H9 (cell line): Measurements from ENCODE around the gene NUDT21. TPM values are rescaled to one million over a fixed set of nuclear protein-coding genes. Genes with fewer than 3 reads are reported as not detected.

ENCODE experiments used
- DNase-seq: peaks from one replicate; pipeline ENCODE4 v3.0.0-alpha.2; 2017
- H2AFZ ChIP-seq: one replicate; pipeline ENCODE4 v1.6.1; 2013; ENCODE audit warnings: mild to moderate bottlenecking, low read length, control low read depth, moderate library complexity
- H2AK5ac ChIP-seq: 2 replicates; pipeline ENCODE4 v1.6.1; 2013; ENCODE audit warnings: low read length, control low read depth, mixed read lengths; ENCODE audit not compliant: insufficient read length
- H2BK120ac ChIP-seq: one replicate; pipeline ENCODE4 v1.6.1; 2013; ENCODE audit warnings: low read depth, mild to moderate bottlenecking, low read length, control low read depth, inconsistent platforms; ENCODE audit not compliant: poor library complexity, severe bottlenecking
- H2BK12ac ChIP-seq: 2 replicates; pipeline ENCODE4 v1.6.1; 2013; ENCODE audit warnings: low read length, control low read depth, mixed read lengths, low read depth; ENCODE audit not compliant: insufficient read length
- H2BK15ac ChIP-seq: 2 replicates; pipeline ENCODE4 v1.6.1; 2013; ENCODE audit warnings: low read depth, low read length, control low read depth
- H2BK20ac ChIP-seq: one replicate; pipeline ENCODE4 v1.6.1; 2013; ENCODE audit warnings: low read depth, mild to moderate bottlenecking, low read length, control low read depth, inconsistent platforms; ENCODE audit not compliant: poor library complexity, severe bottlenecking
- H2BK5ac ChIP-seq: 2 replicates; pipeline ENCODE4 v1.6.1; 2013; ENCODE audit warnings: low read length, control low read depth, mixed read lengths; ENCODE audit not compliant: insufficient read length
- H3K14ac ChIP-seq: 2 replicates; pipeline ENCODE4 v1.6.1; 2013; ENCODE audit warnings: low read length, control low read depth; ENCODE audit not compliant: insufficient read depth
- H3K18ac ChIP-seq: 2 replicates; pipeline ENCODE4 v1.6.1; 2013; ENCODE audit warnings: low read depth, mild to moderate bottlenecking, mixed read lengths, low read length, control low read depth; ENCODE audit not compliant: insufficient read length
- H3K23ac ChIP-seq: 2 replicates; pipeline ENCODE4 v1.6.1; 2013; ENCODE audit warnings: low read length, control low read depth, mixed read lengths, low read depth; ENCODE audit not compliant: insufficient read length
- H3K23me2 ChIP-seq: 2 replicates; pipeline ENCODE4 v1.6.1; 2013; ENCODE audit warnings: low read depth, mild to moderate bottlenecking, mixed read lengths, low read length, control low read depth; ENCODE audit not compliant: insufficient read length, poor library complexity, severe bottlenecking
- H3K27ac ChIP-seq: 2 replicates; pipeline ENCODE4 v1.5.1; 2013; ENCODE audit warnings: low read length, control low read depth, mixed read lengths, low read depth; ENCODE audit not compliant: insufficient read length
- H3K27me3 ChIP-seq: 2 replicates; pipeline ENCODE4 v1.6.1; 2013; ENCODE audit warnings: low read length, control low read depth, inconsistent platforms; ENCODE audit not compliant: insufficient read depth
- H3K4ac ChIP-seq: 2 replicates; pipeline ENCODE4 v1.6.1; 2013; ENCODE audit warnings: low read depth, mild to moderate bottlenecking, control low read depth, inconsistent platforms, low read length, moderate library complexity
- H3K4me1 ChIP-seq: 2 replicates; pipeline ENCODE4 v1.6.1; 2013; ENCODE audit warnings: low read length, control low read depth, inconsistent platforms; ENCODE audit not compliant: insufficient read depth
- H3K4me2 ChIP-seq: 2 replicates; pipeline ENCODE4 v1.6.1; 2013; ENCODE audit warnings: low read length, control low read depth, mixed read lengths; ENCODE audit not compliant: insufficient read length, insufficient read depth
- H3K56ac ChIP-seq: 2 replicates; pipeline ENCODE4 v1.6.1; 2013; ENCODE audit warnings: low read depth, mild to moderate bottlenecking, mixed read lengths, low read length, control low read depth; ENCODE audit not compliant: insufficient read length
- H3K79me1 ChIP-seq: 2 replicates; pipeline ENCODE4 v1.6.1; 2013; ENCODE audit warnings: low read depth, mild to moderate bottlenecking, moderate library complexity, low read length, control low read depth, inconsistent platforms; ENCODE audit not compliant: insufficient read depth, poor library complexity, severe bottlenecking
- H3K79me2 ChIP-seq: 2 replicates; pipeline ENCODE4 v1.6.1; 2013; ENCODE audit warnings: low read length, control low read depth, inconsistent platforms; ENCODE audit not compliant: insufficient read depth
- H3K9ac ChIP-seq: 2 replicates; pipeline ENCODE4 v1.6.1; 2013; ENCODE audit warnings: low read length, control low read depth, mixed read lengths; ENCODE audit not compliant: insufficient read length; ENCODE audit errors: extremely low read depth
- H3K9me3 ChIP-seq: one replicate; pipeline ENCODE4 v1.6.1; 2013; ENCODE audit warnings: low read depth, low read length, inconsistent platforms; ENCODE audit not compliant: control insufficient read depth
- H3T11ph ChIP-seq: one replicate; pipeline ENCODE4 v1.6.1; 2013; ENCODE audit warnings: mild to moderate bottlenecking, low read length, control low read depth, inconsistent platforms
- H4K20me1 ChIP-seq: one replicate; pipeline ENCODE4 v1.6.1; 2013; ENCODE audit not compliant: control insufficient read depth, insufficient read length, insufficient read depth
- H4K5ac ChIP-seq: 2 replicates; pipeline ENCODE4 v1.6.1; 2013; ENCODE audit warnings: low read depth, mild to moderate bottlenecking, mixed read lengths, low read length, control low read depth; ENCODE audit not compliant: insufficient read length
- H4K8ac ChIP-seq: replicated peaks from 2 replicates; pipeline ENCODE4 v1.6.1; 2013; ENCODE audit warnings: low read length, control low read depth, mixed read lengths, low read depth; ENCODE audit not compliant: insufficient read length
- H4K91ac ChIP-seq: 2 replicates; pipeline ENCODE4 v1.6.1; 2013; ENCODE audit warnings: low read depth, mild to moderate bottlenecking, moderate library complexity, mixed read lengths, low read length, control low read depth; ENCODE audit not compliant: insufficient read length
- H3K27ac Mint-ChIP-seq, 3 experiments: 2 replicates in 2 of 3; 3 replicates in 1 of 3; pipeline ENCODE4 v1.8.0; 2020 to 2021; ENCODE audit warnings: mixed read lengths in 3 of 3, mild to moderate bottlenecking in 1 of 3, moderate library complexity in 1 of 3
- H3K27me3 Mint-ChIP-seq: 2 replicates; pipeline ENCODE4 v1.8.0; 2021; ENCODE audit warnings: low read depth, mild to moderate bottlenecking, moderate library complexity, mixed read lengths
- H3K36me3 Mint-ChIP-seq, 3 experiments: 2 replicates in 2 of 3; 3 replicates in 1 of 3; pipeline ENCODE4 v1.8.0; 2020 to 2021; ENCODE audit warnings: low read depth in 3 of 3, mixed read lengths in 3 of 3; ENCODE audit not compliant: insufficient read depth in 1 of 3
- H3K4me1 Mint-ChIP-seq, 2 experiments: 2 replicates each; pipeline ENCODE4 v1.8.0; 2020; ENCODE audit warnings: mixed read lengths in 2 of 2
- H3K4me3 Mint-ChIP-seq, 2 experiments: 2 replicates in 1 of 2; 3 replicates in 1 of 2; pipeline ENCODE4 v1.8.0; 2020 to 2021; ENCODE audit warnings: mild to moderate bottlenecking in 2 of 2, mixed read lengths in 2 of 2, moderate library complexity in 1 of 2
- H3K9me3 Mint-ChIP-seq, 2 experiments: 2 replicates in 1 of 2; 3 replicates in 1 of 2; pipeline ENCODE4 v1.8.0; 2020; ENCODE audit warnings: mild to moderate bottlenecking in 2 of 2, mixed read lengths in 2 of 2, moderate library complexity in 1 of 2
- WGBS: extraction: QIAGEN DNeasy Blood & Tissue Kit; methylation state at CpG from one replicate; pipeline ENCODE4 v1.1.7; 2013; ENCODE audit warnings: missing lambda C conversion rate, low lambda C conversion rate, mixed read lengths; ENCODE audit not compliant: insufficient read length; ENCODE audit errors: extremely low coverage; 5-methylcytosine and 5-hydroxymethylcytosine counted together
- total RNA-seq: library from RNA; stranded (reverse); gene quantifications from 2 replicates; pipeline ENCODE4 v1.2.1, GENCODE V29; 2021
- TF ChIP-seq, protein P1 (sequence below): fragments of 200-600 bp; sonication (generic); conservative IDR thresholded peaks from 3 replicates; pipeline ENCODE4 v1.8.0; 2021; ENCODE audit warnings: antibody characterized with exemption, mild to moderate bottlenecking

The NUDT21 gene
- total RNA-seq, 1 experiment from 2014 or later: 276 TPM

DNA sequence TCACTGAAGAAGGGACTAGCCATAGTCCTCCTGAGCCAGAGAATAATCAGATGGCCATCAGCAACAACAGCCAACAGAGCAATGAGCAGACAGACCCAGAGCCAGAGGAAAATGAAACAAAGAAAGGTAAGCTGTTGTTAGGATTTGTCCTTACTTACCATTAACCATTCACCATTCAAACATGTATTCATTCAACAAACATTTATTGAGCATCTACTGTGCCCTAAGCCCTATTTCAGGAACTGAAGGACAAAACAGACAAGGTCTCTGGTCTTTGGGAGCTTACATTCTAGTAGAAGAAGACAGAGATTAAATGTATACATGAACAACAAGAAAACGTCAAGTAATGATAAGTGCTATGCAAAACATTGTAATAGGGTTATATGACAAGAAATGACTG lies 19.5 kb upstream of the NUDT21 start:
- peaks cover 40 to 97% (median 84%) of the 10 kb centered on the region in 3 experiments; a peak in 6 of 7 replicates for H3K36me3 Mint-ChIP-seq
- no peaks in the 10 kb centered on the region for H3K27me3 Mint-ChIP-seq
- Histone ChIP-seq H3K23me2 (no peaks in the 10 kb centered on the region), H3T11ph (no peak overlapping the region), H3K4me1 (no peaks in the 10 kb centered on the region), H2BK15ac (no peak overlapping the region), H3K27ac (no peak overlapping the region), H2AK5ac (no peak overlapping the region), H3K23ac (no peak overlapping the region), H2BK5ac (no peak overlapping the region), H3K79me2 (no peaks in the 10 kb centered on the region), H3K56ac (no peak overlapping the region), H3K9me3 (no peaks in the 10 kb centered on the region), H3K4me2 (no peak overlapping the region), H2AFZ (no peak overlapping the region), H4K5ac (no peak overlapping the region), H2BK20ac (no peak overlapping the region), H2BK120ac (no peak overlapping the region), H3K27me3 (no peaks in the 10 kb centered on the region), H3K4ac (no peak overlapping the region), H3K79me1 (no peaks in the 10 kb centered on the region), H3K9ac (no peak overlapping the region), H4K8ac (no peak overlapping the region), H4K91ac (no peak overlapping the region), H3K18ac (no peak overlapping the region), H4K20me1 (no peaks in the 10 kb centered on the region), H3K14ac (no peak overlapping the region), H2BK12ac (no peak overlapping the region)
- no peak overlapping the region for H3K4me3 Mint-ChIP-seq
- no CpG with 5 or more reads among the region's 1 CpG for WGBS
- peaks cover 8 to 10% of the 10 kb centered on the region in 2 experiments for H3K4me1 Mint-ChIP-seq
- no peaks in the 10 kb centered on the region for H3K9me3 Mint-ChIP-seq
- no peak overlapping the region for H3K27ac Mint-ChIP-seq
- DNase-seq: no peak
- TF ChIP-seq, protein P1, sequence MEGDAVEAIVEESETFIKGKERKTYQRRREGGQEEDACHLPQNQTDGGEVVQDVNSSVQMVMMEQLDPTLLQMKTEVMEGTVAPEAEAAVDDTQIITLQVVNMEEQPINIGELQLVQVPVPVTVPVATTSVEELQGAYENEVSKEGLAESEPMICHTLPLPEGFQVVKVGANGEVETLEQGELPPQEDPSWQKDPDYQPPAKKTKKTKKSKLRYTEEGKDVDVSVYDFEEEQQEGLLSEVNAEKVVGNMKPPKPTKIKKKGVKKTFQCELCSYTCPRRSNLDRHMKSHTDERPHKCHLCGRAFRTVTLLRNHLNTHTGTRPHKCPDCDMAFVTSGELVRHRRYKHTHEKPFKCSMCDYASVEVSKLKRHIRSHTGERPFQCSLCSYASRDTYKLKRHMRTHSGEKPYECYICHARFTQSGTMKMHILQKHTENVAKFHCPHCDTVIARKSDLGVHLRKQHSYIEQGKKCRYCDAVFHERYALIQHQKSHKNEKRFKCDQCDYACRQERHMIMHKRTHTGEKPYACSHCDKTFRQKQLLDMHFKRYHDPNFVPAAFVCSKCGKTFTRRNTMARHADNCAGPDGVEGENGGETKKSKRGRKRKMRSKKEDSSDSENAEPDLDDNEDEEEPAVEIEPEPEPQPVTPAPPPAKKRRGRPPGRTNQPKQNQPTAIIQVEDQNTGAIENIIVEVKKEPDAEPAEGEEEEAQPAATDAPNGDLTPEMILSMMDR: no peak
